K562 (cell line): Measurements from ENCODE around the gene SPHK2. TPM values are rescaled to one million over a fixed set of nuclear protein-coding genes. Genes with fewer than 3 reads are reported as not detected.
A peak's percentile ranks its signal among the peaks of the same experiment; 100 is the strongest.

Source experiments
- AFF4 ChIP-seq: sonication (generic); formaldehyde crosslinking; IDR thresholded peaks from 2 replicates; pipeline ENCODE4 v1.8.0; 2023; ENCODE audit warnings: mild to moderate bottlenecking, missing genetic modification reagents
- ATF4 ChIP-seq: fragments of 450-650 bp; formaldehyde crosslinking; IDR thresholded peaks from 2 replicates; pipeline ENCODE4 v1.4.0; 2022; ENCODE audit warnings: mild to moderate bottlenecking, moderate library complexity
- ELF4 ChIP-seq: fragments of 450-650 bp; formaldehyde crosslinking; IDR thresholded peaks from 2 replicates; pipeline ENCODE4 v1.4.0; 2022; ENCODE audit warnings: missing genetic modification characterization
- MYC ChIP-seq, 2 experiments: fragments of 250-450 bp in 1 of 2; sonication (Bioruptor Pico) in 1 of 2; IDR thresholded peaks; 2 replicates each; pipeline versions ENCODE4 v1.5.1 to v1.6.1; 2012 to 2021; ENCODE audit warnings: low read depth in 2 of 2, borderline replicate concordance in 1 of 2, improper control_type of control experiment in 1 of 2, low read length in 1 of 2, mild to moderate bottlenecking in 1 of 2, moderate library complexity in 1 of 2
- TCF7L2 ChIP-seq: fragments of 150-350 bp; IDR thresholded peaks from 2 replicates; pipeline ENCODE4 v1.6.1; 2016; ENCODE audit warnings: low read depth, mild to moderate bottlenecking, low read length, moderate library complexity
- ZBTB11 ChIP-seq, 3 experiments: fragments of 200-800 bp in 1 of 3; fragments of 250-450 bp in 1 of 3; fragments of 450-650 bp in 1 of 3; sonication (Bioruptor Pico) in 1 of 3; sonication (Bioruptor generic) in 1 of 3; formaldehyde crosslinking in 1 of 3; IDR thresholded peaks; 2 replicates each; pipeline versions ENCODE4 v1.6.1 to v1.8.0; 2016 to 2022; ENCODE audit warnings: mild to moderate bottlenecking in 2 of 3, missing genetic modification characterization in 2 of 3, missing compliant biosample characterization in 1 of 3, moderate library complexity in 1 of 3
- ZNF232 ChIP-seq: sonication (generic); formaldehyde crosslinking; IDR thresholded peaks from 2 replicates; pipeline ENCODE4 v1.8.0; 2022; ENCODE audit warnings: mild to moderate bottlenecking, missing genetic modification reagents
- ZNF79 ChIP-seq: fragments of 250-450 bp; sonication (Bioruptor Pico); IDR thresholded peaks from 2 replicates; pipeline ENCODE4 v1.4.0; 2020; ENCODE audit warnings: low read depth, mild to moderate bottlenecking, moderate library complexity
- polyA plus RNA-seq, 8 experiments: library from polyadenylated mRNA; depleted of rRNA in 4 of 8; stranded (reverse) in 5 of 8; unstranded in 3 of 8; fragments of >200 nt; fragmentation: Nextera tagmentation in 2 of 8; fragmentation: Illumina TruSeq in 1 of 8; extraction: Ambion mirVana in 2 of 8; extraction: Trizol in 1 of 8; gene quantifications; 2 replicates each; pipeline versions ENCODE4 v1.2.1 to v1.2.3, GENCODE V29; 2011 to 2014; ENCODE audit warnings: inconsistent platforms in 1 of 8, missing spikeins in 1 of 8
- total RNA-seq, 7 experiments: library from RNA; depleted of rRNA in 6 of 7; stranded (reverse); fragments of >200 nt in 6 of 7; fragmentation: Illumina TruSeq in 2 of 7; extraction: Trizol in 2 of 7; gene quantifications; 2 replicates each; pipeline versions ENCODE4 v1.2.1 to v1.2.3, GENCODE V29; 2011 to 2021; ENCODE audit warnings: low replicate concordance in 1 of 7

SPHK2 gene
- total and polyA plus RNA-seq, 9 of the 15 experiments (the other 6 are each of a cell fraction or from before 2014, with no cell fraction given) = 0.10 to 15.2 (median 2.9) TPM

GRCh38 chr19:48618278-48618915, 909 bp upstream of the SPHK2 start (continued):
- no peak for TF ChIP-seq ZBTB11 (CRISPR knock-in tag; IDR thresholded peaks at IDR 0.05)
- no peak for TF ChIP-seq AFF4 (CRISPR knock-in tag)
- TF ChIP-seq TCF7L2 = no peak
- 0 out of 2 replicates have a peak, but pooled peaks have one; percentile 23 for TF ChIP-seq ZNF232
- no peak for TF ChIP-seq ELF4
- TF ChIP-seq ATF4 (CRISPR knock-in tag) = no peak
- no peak for TF ChIP-seq ZNF79 (CRISPR knock-in tag)
- TF ChIP-seq MYC (IDR thresholded peaks at IDR 0.05; ENCODE audit: low read depth, low read length) = no peak
- TF ChIP-seq MYC (CRISPR knock-in tag; IDR thresholded peaks at IDR 0.05; ENCODE audit: borderline replicate concordance, low read depth) = no peak
